HG03108 (cell line): ENCODE data around the gene CDK11B.
"Not testable (repeated sequence)": the region's sequence is repeated elsewhere in the genome, so short reads cannot be mapped to it uniquely, and the experiment has no call there.

Experiments used
- ATAC-seq: cut with Tn5 transposase; IDR thresholded peaks from one replicate; pipeline ENCODE4 v1.9.1; 2021; ENCODE audit warnings: moderate library complexity; ENCODE audit not compliant: unreplicated experiment

Gene CDK11B

DNA sequence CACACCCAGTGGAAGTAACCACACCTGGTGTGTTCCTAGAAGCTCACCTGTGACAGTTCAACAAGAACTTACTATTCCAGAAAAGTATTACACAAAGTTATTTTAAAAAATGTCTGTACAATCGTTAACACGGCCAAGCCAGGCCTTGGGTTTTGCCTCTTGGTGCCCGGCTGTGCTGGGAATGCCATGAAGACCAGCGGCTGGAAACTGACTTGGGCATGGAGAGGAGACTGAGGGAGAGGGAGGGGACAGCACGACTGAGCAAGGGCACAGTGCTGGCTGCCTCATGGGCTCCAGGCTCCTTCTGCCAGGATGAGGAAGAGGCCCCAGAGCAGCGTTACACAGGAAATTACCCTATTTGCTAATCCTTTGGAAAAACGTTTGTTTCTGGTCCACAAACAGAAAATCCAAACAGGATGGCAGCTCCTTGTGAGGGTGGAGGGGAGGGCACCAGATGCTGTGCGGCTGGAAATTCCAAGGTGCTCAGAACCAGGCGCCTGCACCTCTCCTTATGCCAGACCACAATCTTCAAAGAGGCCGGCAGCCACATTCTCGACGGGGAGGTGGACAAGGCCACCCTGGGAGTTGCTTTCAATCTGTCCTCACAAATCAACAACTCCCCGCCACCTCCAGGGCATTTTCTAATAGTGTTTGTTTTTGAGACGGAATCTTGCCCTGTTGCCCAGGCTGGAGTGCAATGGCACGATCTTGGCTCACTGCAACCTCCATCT is 4.2 kb upstream of the CDK11B start:
- ATAC-seq: not testable (repeated sequence)

DNA sequence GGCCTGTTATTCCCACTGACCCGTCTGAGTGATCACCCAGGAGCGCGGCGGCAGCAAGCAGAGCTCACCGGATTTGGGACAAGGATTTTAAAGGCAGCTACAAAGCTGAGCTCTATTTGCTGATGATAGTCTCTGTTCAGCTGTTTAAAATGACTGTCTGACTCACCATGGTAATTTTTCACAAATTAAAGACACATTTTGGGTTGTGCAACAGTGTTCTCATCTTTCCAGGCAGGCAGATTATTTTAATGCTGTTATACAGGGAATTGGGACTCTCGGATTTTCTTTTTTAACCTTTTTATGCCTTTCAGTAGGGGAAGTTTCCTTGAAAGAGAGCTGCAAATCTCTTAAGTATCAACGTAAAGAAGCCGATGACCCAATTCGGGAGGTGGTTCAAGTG is 3.6 kb upstream of the CDK11B start:
- ATAC-seq: not testable (repeated sequence)

DNA sequence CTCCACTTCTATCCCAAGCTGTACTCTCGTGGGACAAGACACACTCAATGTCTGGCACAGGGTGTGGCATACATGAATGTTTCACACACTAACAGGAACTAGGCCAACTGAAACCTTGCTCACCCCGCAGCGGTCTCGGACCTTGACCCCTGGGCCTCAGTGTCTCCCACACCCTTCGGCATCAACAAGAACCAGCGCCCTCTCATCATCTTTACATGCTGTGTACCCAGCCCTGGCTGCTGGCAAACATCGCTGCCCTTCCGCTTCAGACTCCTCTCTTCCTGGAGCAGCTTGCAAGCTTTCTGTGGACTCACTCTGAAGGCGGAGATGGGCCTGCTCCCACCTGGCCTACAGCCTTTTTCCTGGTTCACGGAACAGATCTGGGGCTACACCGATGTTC is 10.5 kb downstream of the CDK11B start:
- ATAC-seq: not testable (repeated sequence)

DNA sequence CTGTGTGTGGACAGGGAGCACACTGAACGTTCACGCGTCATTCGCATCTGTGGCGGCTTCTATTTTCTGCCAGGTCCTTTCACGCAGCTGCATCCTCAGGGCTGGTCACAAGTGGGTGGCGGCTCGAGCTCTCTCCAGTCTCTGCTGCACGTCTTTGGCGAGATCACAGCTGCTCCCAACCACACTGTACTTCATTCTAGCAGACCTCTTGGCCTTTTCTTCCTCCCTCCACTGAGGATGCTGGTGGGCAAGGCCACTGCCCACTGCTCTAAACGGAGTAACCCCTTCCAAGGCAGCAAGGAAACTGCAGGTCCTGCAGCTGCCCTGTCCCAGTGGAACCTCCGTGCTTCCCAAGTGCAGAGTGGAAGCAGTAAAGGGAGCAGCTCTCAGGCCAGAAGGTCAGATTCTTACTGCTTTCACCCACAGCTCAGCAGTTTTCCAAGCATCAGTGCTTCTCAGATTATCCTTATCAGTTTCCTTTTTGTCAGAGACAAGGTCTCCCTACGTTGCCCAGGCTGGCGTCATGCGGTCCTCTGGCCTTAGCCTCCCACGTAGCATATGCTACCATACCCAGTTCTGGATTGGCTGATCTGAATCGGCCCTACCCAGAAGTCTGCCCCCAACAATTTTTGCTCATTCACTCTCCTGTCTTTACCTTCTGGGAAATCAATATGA is 11.1 kb downstream of the CDK11B start:
- not testable (repeated sequence) for ATAC-seq

DNA sequence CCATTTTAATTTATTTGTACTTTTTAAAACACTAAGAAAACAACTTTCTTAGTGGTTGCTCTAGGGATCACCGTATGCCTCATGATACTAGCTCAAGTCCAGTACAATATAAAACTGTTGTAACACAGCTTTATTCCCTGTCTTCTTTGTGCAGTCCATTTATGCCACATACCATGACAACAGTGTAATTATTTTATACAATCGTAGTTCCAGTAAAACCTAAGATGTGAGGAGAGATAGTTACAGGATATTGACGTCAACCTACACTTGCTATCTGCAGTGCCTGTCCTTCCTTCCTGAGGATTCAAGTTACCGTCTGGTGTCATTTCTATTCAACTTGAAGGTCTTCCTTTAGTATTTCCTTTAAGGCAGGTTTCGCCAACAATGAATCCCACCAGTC is 12.5 kb downstream of the CDK11B start:
- ATAC-seq: not testable (repeated sequence)

DNA sequence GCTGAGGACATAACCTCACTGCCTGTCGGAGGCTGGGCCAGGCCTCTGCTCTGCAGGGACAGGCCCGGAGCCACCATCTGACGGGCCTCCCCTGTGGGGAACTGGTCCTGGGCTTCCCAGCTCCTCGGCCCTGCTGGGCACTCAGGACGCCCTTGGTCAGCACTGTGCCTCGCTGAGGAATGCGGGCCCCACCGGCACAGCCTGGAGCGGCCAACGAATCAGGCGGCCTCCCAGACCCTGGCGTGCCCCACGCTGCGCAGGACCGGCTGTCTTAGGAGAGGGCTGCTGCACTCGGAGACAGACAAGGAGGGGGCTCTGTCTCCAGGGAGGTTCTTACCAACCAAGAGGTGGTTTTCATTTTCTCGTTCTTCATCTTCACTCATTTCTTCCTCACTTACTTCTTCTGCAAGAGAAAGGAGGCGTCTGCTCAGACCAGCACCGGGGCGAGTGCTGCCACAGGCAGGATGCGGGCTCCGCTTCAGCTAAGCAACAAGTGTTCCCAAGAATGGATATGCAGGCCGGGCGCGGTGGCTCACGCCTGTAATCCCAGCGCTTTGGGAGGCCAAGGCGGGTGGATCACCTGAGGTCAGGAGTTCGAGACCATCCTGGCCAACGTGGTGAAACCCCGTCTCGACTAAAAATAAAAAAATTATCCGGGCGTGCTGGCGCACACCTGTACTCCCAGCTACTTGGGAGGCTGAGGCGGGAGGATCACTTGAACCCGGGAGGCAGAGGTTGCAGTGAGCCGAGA is 17.9 kb downstream of the CDK11B start:
- not testable (repeated sequence) for ATAC-seq

DNA sequence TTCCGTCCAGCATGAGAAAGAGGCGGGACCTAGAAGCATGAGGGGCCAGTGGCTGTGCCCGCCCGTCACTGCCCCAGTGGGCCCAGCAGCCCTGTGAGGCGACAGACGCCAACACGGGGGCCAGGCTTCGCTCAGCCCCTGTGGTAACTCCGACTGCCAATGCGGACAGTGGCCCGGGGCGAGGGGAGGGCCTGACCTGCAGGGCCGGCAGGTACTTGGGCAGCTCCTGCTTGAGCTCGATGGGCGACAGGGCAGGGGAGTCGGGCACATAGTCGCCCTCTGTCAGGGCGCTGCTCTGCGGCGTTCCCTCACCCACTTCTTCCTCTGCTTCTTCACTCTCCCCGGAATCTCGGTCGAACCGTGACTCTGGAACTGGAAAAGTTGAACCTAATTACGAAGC is 18.7 kb downstream of the CDK11B start:
- not testable (repeated sequence) for ATAC-seq

DNA sequence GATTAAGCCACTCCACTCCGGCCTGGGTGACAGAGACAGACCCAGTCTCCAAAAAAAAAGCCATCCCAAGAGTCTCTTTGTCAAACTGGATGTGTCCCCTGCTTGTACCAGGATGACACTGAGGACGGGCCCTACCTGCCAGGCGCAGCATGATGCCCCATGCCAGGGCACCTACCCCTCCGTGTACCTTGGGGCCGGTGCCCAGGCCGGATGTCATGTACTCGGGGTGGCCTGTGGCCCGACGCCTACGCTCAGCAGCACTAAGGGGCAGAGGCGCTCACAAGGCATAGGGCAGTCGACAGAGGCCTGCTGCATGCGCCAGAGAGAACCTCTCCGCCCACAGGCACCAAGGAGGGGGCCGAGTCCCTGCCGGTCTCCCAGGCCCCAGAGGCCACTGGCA is 19.4 kb downstream of the CDK11B start:
- ATAC-seq: not testable (repeated sequence)

DNA sequence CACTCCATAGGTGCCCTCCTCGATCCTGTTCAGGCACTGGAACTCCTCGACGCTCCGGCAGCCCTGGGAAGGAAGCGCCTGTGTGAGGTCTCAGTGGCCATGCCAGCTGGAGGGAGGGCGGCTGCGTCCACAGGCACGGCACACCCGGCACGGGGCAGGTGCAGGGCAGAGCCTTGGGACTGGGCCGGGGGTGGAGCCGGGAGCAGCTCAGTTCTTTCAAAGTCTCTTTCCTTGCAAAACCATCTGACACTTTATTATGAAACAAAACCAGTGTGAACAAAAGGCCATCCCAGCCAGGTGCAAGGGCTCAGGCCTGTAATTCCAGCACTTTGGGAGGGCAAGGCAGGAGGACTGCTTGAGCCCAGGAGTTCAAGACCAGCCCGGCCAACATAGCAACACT is 20.3 kb downstream of the CDK11B start:
- not testable (repeated sequence) for ATAC-seq

DNA sequence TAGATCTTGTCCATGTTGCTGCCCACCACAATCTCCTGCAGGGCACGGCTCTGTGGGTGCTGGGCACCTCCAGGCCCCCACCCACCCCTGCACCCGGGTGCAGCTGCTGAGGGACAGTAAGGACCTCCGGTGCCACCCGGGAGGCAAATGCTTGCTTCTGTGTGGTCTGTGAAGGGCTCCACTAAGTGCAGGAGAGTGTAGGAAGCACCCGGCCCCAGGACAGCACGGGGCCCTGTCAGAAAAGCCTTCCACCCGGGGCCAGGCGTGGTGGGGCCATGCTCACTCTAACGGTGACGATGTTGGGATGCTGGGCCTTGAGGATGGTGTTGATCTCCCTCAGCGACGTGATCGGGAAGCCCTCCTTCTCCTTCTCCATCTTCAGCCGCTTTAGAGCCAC is 21.3 kb downstream of the CDK11B start:
- ATAC-seq: not testable (repeated sequence)

DNA sequence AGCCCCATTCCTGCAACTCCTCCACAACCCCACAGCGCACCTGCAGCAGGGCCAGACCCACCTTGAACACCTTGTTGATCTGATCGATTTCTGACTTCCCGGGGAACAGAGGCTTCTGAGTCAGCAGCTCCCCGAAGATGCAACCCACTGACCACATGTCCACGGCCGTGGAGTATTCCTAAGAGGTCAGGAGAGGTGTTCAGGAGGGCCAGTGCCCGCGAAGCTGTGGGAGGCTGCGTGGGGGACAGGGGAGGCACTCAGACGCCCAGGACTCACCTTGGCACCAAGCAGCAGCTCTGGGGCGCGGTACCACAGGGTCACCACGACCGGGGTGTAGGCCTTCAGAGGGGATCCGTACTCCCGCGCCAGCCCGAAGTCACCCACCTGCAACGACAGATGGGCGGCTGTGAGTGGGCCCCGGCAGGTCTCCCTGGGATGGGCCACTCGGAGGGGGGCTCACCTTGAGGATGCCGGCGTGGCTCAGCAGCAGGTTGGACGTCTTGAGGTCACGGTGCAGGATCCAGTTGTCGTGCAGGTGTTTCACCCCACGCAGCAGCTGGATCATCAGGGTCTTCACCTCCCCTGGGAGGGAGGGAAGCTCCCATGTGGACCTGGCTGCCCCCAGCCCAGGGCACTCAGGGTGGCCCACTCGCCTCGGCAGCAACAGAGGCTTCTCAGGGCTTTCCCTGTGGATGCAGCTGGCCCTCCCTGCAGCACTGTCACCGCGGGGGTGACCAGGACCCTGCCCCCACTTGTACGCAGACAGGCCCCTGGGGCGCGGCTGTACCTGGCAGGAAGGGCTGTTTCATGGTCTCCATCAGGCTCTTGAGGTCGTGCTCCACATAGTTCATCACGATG is 22.0 kb downstream of the CDK11B start:
- ATAC-seq: not testable (repeated sequence)

DNA sequence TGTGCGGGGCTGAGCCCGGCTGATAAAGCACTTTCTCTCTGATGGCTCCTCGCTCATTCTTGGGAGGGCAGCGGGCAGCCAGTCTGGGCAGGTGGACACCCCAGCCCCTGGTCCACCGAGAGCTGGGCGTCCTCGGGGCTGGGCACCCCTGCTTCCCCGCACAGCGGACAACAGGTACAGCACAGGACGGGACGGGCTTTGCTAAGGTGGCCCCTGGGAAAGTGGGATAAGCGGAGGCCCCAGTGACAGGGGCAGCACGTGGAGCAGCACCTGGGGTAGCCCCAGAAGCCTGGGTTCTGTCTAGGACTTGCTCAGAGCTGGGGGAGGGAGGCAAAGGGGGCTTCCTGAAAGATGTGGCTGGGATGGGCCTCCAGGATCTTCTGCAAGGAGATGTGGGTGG is 24.2 kb downstream of the CDK11B start:
- not testable (repeated sequence) for ATAC-seq

DNA sequence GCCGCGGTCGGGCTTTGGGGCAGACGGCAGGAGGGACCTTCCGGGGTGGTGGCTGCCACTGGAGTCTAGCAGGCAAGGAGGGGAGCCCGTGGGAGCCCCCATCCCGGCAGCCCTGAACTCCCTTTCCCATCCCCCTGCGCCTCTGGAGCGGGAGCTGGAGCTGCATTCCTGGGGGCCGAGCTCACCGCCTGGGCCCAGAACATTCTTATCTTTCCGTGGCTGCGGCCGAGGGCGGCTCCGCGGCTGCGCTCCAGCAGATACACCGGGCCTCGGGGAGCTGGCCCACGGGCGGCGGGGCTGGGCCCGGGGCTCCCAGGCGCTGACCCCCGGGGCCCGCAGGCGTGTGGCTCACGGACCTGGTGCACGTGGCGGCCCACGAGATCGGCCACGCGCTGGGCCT is 25.4 kb downstream of the CDK11B start:
- not testable (repeated sequence) for ATAC-seq

DNA sequence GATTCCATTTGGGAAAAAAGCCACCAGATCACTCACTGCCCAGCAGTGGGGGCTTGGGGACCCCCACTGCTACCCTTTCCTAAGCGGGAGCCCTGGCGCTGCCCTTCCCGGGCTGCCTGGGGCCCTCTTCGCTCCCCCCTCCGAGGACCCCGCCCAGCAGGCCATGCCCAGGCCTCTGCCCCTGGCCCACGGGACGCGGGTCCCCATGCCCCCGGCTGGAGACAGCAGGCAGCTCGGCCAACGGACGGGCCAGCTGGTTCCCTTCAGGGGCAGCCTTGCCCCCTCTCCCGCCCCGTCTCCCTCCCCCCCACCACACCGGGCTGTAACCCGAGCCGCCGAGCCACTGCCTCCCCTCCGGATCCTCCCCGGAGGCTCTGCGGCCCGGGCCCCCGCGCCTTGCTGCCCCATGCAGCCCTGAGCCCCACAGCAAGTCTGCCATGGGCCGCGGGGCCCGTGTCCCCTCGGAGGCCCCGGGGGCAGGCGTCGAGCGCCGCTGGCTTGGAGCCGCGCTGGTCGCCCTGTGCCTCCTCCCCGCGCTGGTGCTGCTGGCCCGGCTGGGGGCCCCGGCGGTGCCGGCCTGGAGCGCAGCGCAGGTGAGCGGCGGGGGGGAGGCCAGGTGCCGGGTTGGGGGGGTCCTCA is 26.9 kb downstream of the CDK11B start, which contains the start of gene MMP23B:
Gene MMP23B (plus strand): TSS at position 392 of the 639 bp plus-strand sequence. CDS start 46 bp downstream, at position 438.
- ATAC-seq: no peak

DNA sequence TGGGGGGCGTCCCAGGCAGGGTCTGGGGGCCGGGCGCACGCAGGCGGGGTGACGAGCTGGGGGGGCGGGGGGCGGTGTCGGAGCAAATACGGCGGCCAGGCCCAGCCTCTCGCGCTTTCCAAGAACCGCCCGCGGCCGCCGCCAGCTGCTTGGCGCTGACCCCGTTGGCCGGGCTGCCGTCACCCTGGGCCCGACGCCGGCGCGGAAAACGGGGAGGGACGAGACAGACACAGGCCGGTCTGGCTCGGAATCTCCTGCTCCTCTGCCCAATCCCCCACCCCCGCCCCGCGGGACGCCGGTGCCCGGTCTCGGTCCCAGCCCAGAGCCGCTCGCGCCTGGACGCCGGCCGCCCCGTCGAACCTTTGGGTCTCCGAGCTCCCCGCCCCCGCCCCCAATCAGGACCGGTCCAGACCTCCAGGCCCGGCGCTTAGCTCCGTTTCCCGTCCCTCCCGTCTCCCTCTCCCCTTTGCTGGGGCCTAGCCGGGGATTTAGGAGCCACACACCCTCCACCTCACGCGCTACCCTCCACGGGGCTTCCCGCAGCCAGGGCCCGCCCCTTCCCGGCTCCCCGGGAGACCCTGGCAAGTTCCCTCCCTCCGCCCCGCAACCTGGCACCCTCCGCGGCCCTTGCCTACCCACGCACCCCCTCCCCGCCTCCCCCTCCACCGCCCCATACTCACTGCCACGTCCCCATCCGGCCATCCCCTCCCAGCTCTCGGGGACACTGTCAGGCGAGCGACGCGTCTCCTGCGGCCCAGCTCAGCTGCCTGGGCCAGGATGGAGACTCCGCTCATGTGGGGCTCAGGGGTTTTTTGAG is 27.6 kb downstream of the CDK11B start:
- ATAC-seq: no peak

DNA sequence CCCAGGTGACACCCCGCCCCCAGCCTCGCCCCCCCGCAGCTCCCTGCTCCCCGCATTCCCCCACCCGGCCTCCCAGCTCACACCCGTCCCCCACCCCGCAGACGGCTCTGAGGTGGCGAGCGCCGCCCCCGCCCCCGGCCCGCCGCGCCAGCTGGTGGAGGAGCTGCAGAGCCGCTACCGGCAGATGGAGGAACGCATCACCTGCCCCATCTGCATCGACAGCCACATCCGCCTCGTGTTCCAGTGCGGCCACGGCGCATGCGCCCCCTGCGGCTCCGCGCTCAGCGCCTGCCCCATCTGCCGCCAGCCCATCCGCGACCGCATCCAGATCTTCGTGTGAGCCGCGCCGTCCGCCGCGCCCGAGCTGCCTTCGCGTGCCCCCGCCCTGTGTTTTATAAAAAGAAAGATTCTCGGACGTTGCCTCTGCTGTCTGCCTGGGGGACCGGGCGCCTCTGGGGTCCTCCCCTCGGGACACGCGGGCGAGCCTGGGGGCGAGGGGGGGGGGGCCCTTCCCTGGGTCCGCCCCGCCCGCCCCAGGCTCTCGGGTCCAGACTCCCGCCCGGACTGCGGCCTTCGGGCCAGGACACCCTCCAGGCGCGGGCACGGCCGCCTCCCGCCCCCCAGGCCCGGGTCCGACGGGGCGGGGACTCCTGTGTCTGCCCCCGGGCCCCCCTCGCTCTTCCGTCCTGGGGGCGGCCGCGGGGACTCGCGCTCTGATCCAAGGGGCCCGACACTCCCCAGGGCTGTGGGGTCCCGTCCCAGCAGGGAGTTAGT is 28.4 kb downstream of the CDK11B start:
- ATAC-seq: peak; percentile 53

DNA sequence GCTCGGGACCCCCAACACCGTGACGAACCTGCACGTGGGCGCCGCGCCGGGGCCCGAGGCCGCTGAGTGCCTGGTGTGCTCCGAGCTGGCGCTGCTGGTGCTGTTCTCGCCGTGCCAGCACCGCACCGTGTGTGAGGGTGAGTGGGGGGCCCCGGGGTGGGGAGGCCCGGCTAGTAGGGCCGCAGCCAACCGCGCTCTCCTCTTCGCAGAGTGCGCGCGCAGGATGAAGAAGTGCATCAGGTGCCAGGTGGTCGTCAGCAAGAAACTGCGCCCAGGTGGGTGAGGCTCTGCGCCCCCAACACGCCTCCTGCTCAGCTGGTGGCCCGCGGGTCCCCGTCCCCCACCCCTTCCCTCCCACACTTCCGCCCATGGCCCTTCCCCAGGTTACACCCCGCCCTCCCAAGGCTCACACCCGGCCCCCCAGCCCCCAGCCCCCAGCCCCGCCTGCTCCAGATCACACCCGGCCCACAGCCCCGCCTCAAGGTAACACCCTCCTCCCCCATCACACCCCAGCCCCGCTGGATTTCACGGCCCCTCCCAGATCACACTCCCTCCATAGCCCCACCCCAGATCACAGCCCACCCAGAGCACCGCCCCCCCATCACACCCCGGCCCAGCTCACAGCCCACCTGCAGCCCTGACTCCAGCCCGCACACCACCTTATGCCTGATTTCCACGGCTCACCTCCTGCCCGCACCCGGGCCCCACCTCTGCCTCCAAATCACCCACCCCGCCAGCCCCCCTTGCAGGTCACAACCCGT is 29.2 kb downstream of the CDK11B start:
- ATAC-seq: no peak
